ENCODE data around the gene SH3RF3. TPM values are rescaled to one million over a fixed set of nuclear protein-coding genes. Genes with fewer than 3 reads are reported as not detected.

The SH3RF3 gene
- total and polyA plus RNA-seq, 2 of the 13 experiments (the other 11 are each of a cell fraction or from before 2014, with no cell fraction given): 0.04 TPM; not detected in 1

DNA sequence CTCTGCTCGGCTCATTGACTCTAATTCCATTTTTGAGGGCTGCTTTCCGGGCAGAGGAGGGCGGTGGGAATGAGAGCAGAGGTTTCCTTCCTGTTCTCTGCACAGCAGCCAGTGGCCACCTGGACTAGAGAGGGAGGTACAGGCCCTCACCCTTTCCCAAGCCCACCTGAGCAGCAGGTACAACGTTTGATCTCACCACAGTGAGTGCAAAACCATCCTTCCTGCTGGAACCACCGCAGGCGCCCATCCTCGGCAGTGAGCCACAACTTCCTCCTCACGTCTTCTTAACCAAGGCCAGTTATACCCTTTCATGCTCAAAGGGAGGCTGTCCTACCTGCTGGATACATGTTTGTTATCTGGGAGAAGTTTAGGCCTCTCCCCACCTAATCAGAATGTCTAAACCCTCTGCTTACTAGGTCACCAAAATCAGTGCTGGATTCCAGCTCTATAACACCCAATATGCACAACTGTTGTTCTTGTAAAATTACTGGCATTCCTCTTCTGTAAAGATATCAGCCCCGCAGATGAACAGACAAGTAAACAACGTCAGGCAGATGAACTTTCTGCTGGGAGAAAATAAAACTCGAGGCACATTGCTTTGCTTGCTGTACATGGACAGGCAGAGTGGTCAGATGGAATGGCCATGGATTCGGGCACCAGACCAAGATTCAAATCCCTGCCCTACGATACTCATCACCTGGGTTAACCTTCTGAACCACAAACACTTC is 191.4 kb downstream of the SH3RF3 start:
- in situ Hi-C loops (cut with HindIII; ENCODE audit: extremely low pct_ligation_motif_present, low pct_unique_long_range_greater_than_20kb) (no loop called here), intact Hi-C loops (cut with micrococcal nuclease; ENCODE audit: unreplicated experiment) (no loop called here)
- no peak overlapping the region for H3K4me3 ChIP-seq (replicated peaks in 1 of 3; ENCODE audit: insufficient read depth in 1 of 3, low read depth in 2 of 3, low read length in 3 of 3)
- no peak overlapping the region for H3K27ac ChIP-seq (ENCODE audit: extremely low read length, insufficient read depth, low read length)
- no peaks in the 10 kb centered on the region for H4K20me1 ChIP-seq (ENCODE audit: insufficient read depth, low read length)
- H3K4me1 ChIP-seq (ENCODE audit: insufficient read depth, low read length): peaks cover 17% of the 10 kb centered on the region
- no TSS peak for BruUV-seq (replicated peaks)
- no peaks in the 10 kb centered on the region for H3K9me3 ChIP-seq (ENCODE audit: low read length)
- H3K9ac ChIP-seq (ENCODE audit: insufficient read depth, low read depth, low read length): no peak overlapping the region
- ATAC-seq (no peak), DNase-seq (ENCODE audit: low spot score) (no peak), FAIRE-seq (no peak)
- no peaks in the 10 kb centered on the region for H3K79me2 ChIP-seq (ENCODE audit: insufficient read depth, low read length)
- H3K4me2 ChIP-seq (ENCODE audit: low read depth, low read length): no peak overlapping the region
- ChIA-PET CTCF (ENCODE audit: low intra/inter-chr PET ratio, low total read pairs) (no interaction called here), POLR2A (no interaction called here)
- WGBS (ENCODE audit: low lambda C conversion rate): 32% methylated on average over 13 of the region's 13 CpGs
- H3K27me3 ChIP-seq (ENCODE audit: control insufficient read depth in 1 of 2, insufficient read depth in 2 of 2, low read length in 2 of 2): peaks cover 9 to 43% of the 10 kb centered on the region in 2 experiments; a peak in 4 of 5 replicates
- H3K36me3 ChIP-seq (replicated peaks in 1 of 2; ENCODE audit: control insufficient read depth in 1 of 2, insufficient read depth in 2 of 2, low read length in 2 of 2): no peaks in the 10 kb centered on the region
- H2AFZ ChIP-seq (ENCODE audit: low read length): no peak overlapping the region
- TF ChIP-seq, protein P1, sequence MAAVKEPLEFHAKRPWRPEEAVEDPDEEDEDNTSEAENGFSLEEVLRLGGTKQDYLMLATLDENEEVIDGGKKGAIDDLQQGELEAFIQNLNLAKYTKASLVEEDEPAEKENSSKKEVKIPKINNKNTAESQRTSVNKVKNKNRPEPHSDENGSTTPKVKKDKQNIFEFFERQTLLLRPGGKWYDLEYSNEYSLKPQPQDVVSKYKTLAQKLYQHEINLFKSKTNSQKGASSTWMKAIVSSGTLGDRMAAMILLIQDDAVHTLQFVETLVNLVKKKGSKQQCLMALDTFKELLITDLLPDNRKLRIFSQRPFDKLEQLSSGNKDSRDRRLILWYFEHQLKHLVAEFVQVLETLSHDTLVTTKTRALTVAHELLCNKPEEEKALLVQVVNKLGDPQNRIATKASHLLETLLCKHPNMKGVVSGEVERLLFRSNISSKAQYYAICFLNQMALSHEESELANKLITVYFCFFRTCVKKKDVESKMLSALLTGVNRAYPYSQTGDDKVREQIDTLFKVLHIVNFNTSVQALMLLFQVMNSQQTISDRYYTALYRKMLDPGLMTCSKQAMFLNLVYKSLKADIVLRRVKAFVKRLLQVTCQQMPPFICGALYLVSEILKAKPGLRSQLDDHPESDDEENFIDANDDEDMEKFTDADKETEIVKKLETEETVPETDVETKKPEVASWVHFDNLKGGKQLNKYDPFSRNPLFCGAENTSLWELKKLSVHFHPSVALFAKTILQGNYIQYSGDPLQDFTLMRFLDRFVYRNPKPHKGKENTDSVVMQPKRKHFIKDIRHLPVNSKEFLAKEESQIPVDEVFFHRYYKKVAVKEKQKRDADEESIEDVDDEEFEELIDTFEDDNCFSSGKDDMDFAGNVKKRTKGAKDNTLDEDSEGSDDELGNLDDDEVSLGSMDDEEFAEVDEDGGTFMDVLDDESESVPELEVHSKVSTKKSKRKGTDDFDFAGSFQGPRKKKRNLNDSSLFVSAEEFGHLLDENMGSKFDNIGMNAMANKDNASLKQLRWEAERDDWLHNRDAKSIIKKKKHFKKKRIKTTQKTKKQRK (IDR thresholded peaks at IDR 0.05; ENCODE audit: low read length): no peak
- no peak for TF ChIP-seq SALL1 (CRISPR knock-in tag; IDR thresholded peaks at IDR 0.05)
- TF ChIP-seq MTF1 (CRISPR knock-in tag; IDR thresholded peaks at IDR 0.05): no peak
- no peak for TF ChIP-seq NR2F2 (IDR thresholded peaks at IDR 0.05; ENCODE audit: borderline replicate concordance, low read depth)
- no peak for TF ChIP-seq SMYD3 (CRISPR knock-in tag; IDR thresholded peaks at IDR 0.05)
- no peak for TF ChIP-seq ZNF33B (CRISPR knock-in tag; IDR thresholded peaks at IDR 0.05)
- TF ChIP-seq, protein P2, sequence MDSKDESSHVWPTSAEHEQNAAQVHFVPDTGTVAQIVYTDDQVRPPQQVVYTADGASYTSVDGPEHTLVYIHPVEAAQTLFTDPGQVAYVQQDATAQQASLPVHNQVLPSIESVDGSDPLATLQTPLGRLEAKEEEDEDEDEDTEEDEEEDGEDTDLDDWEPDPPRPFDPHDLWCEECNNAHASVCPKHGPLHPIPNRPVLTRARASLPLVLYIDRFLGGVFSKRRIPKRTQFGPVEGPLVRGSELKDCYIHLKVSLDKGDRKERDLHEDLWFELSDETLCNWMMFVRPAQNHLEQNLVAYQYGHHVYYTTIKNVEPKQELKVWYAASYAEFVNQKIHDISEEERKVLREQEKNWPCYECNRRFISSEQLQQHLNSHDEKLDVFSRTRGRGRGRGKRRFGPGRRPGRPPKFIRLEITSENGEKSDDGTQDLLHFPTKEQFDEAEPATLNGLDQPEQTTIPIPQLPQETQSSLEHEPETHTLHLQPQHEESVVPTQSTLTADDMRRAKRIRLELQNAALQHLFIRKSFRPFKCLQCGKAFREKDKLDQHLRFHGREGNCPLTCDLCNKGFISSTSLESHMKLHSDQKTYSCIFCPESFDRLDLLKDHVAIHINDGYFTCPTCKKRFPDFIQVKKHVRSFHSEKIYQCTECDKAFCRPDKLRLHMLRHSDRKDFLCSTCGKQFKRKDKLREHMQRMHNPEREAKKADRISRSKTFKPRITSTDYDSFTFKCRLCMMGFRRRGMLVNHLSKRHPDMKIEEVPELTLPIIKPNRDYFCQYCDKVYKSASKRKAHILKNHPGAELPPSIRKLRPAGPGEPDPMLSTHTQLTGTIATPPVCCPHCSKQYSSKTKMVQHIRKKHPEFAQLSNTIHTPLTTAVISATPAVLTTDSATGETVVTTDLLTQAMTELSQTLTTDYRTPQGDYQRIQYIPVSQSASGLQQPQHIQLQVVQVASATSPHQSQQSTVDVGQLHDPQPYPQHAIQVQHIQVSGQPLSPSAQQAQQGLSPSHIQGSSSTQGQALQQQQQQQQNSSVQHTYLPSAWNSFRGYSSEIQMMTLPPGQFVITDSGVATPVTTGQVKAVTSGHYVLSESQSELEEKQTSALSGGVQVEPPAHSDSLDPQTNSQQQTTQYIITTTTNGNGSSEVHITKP (CRISPR knock-in tag; IDR thresholded peaks at IDR 0.05; ENCODE audit: low read depth): no peak
- TF ChIP-seq, protein P3, sequence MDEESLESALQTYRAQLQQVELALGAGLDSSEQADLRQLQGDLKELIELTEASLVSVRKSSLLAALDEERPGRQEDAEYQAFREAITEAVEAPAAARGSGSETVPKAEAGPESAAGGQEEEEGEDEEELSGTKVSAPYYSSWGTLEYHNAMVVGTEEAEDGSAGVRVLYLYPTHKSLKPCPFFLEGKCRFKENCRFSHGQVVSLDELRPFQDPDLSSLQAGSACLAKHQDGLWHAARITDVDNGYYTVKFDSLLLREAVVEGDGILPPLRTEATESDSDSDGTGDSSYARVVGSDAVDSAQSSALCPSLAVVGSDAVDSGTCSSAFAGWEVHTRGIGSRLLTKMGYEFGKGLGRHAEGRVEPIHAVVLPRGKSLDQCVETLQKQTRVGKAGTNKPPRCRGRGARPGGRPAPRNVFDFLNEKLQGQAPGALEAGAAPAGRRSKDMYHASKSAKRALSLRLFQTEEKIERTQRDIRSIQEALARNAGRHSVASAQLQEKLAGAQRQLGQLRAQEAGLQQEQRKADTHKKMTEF (CRISPR knock-in tag; IDR thresholded peaks at IDR 0.05): no peak
- TF ChIP-seq ZNF331 (CRISPR knock-in tag; IDR thresholded peaks at IDR 0.05): no peak
- no peak for TF ChIP-seq ZNF746 (CRISPR knock-in tag; IDR thresholded peaks at IDR 0.05)
- TF ChIP-seq, protein P4, sequence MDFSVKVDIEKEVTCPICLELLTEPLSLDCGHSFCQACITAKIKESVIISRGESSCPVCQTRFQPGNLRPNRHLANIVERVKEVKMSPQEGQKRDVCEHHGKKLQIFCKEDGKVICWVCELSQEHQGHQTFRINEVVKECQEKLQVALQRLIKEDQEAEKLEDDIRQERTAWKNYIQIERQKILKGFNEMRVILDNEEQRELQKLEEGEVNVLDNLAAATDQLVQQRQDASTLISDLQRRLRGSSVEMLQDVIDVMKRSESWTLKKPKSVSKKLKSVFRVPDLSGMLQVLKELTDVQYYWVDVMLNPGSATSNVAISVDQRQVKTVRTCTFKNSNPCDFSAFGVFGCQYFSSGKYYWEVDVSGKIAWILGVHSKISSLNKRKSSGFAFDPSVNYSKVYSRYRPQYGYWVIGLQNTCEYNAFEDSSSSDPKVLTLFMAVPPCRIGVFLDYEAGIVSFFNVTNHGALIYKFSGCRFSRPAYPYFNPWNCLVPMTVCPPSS (IDR thresholded peaks at IDR 0.05): no peak
- no peak for TF ChIP-seq ZNF672 (CRISPR knock-in tag; IDR thresholded peaks at IDR 0.05)
- TF ChIP-seq KLF9 (CRISPR knock-in tag; IDR thresholded peaks at IDR 0.05; ENCODE audit: low read depth): no peak
- TF ChIP-seq ONECUT2 (CRISPR knock-in tag; IDR thresholded peaks at IDR 0.05): no peak
- no peak for TF ChIP-seq PCBP2 (optimal IDR thresholded peaks at IDR 0.05; ENCODE audit: low read depth, low read length, poor library complexity, severe bottlenecking)
